Psoas muscle (tissue), 8 donors: Measurements from ENCODE around the gene KCNJ12. TPM values are rescaled to one million over a fixed set of nuclear protein-coding genes. Genes with fewer than 3 reads are reported as not detected.

Experiments used
- ATAC-seq, 4 donors: fragments of 200-7000 bp; cut with Tn5 transposase; one replicate each; pipeline ENCODE4 v1.9.1; 2020; ENCODE audit warnings: moderate library complexity in 3 of 4, mild to moderate bottlenecking in 2 of 4
- DNase-seq, 2 donors: peaks; one replicate each; pipeline ENCODE4 v3.0.0-alpha.2; 2020
- H3K27ac ChIP-seq: fragments of 200-600 bp; one replicate; pipeline ENCODE4 v1.8.0; 2022
- H3K27me3 ChIP-seq, 3 donors: fragments of 200-600 bp in 1 of 3; one replicate each; pipeline versions ENCODE4 v1.6.1 to v1.8.0; 2013 to 2022; ENCODE audit warnings: low read length in 2 of 3, mild to moderate bottlenecking in 2 of 3, moderate library complexity in 1 of 3; ENCODE audit not compliant: insufficient read depth in 3 of 3
- H3K36me3 ChIP-seq, 2 donors: fragments of 200-600 bp in 1 of 2; one replicate each; pipeline versions ENCODE4 v1.6.1 to v1.8.0; 2013 to 2022; ENCODE audit warnings: low read depth in 1 of 2, mild to moderate bottlenecking in 1 of 2, moderate library complexity in 1 of 2; ENCODE audit not compliant: insufficient read depth in 1 of 2
- H3K4me1 ChIP-seq: fragments of 200-600 bp; one replicate; pipeline ENCODE4 v1.8.0; 2022
- H3K4me3 ChIP-seq: fragments of 200-600 bp; one replicate; pipeline ENCODE4 v1.8.0; 2022; ENCODE audit warnings: mild to moderate bottlenecking
- H3K9me3 ChIP-seq: fragments of 200-600 bp; one replicate; pipeline ENCODE4 v1.8.0; 2022
- WGBS, 3 donors: extraction: QIAGEN DNeasy Blood & Tissue Kit; methylation state at CpG; one replicate each; pipeline versions ENCODE4 v1.1.6 to v1.1.7; 2013; 5-methylcytosine and 5-hydroxymethylcytosine counted together
- intact Hi-C, 2 donors: fragments of 100-400 bp; cut with DNase I; formaldehyde crosslinking; loops; one replicate each; pipeline versions ENCODE4 v1.11.0 to v1.14.2; 2022
- polyA plus RNA-seq, 3 donors: library from polyadenylated mRNA; stranded (reverse); fragments of 200-250 nt; gene quantifications; one replicate each; pipeline ENCODE4 v1.2.3, GENCODE V29; 2013
- total RNA-seq, 4 donors: library from RNA; stranded (reverse); fragmentation: NEBNext Ultra II Directional in 2 of 4; extraction: Animal tissue kit (Norgen Biotek cat#: 25700) in 2 of 4; gene quantifications; one replicate each; pipeline versions ENCODE4 v1.2.1 to v1.2.4, GENCODE V29; 2021 to 2023
- TF ChIP-seq, protein P1 (sequence below): fragments of 200-600 bp; IDR thresholded peaks from one replicate; pipeline ENCODE4 v1.8.0; 2022; ENCODE audit warnings: antibody characterized with exemption
- donor health status: healthy with polysubstance abuse.
- donor health status: DM: no; HTN: no; CAD: no; lungs with moderate emphysema.
- donor health status: Bipolar disorder and iron deficiency.
- donor health status: healthy.
- donor health status: DM: yes; HTN: yes; CAD: no.
- donor health status: DM: no; HTN: no; CAD: no.
- donor health status: DM: no; HTN: no; CAD: no.
- donor health status: DM: yes; HTN: yes; CAD: no.

The KCNJ12 gene
- total and polyA plus RNA-seq, 7 donors, result 5.2 to 42.7 (median 19.3) TPM

- TF ChIP-seq, protein P1, sequence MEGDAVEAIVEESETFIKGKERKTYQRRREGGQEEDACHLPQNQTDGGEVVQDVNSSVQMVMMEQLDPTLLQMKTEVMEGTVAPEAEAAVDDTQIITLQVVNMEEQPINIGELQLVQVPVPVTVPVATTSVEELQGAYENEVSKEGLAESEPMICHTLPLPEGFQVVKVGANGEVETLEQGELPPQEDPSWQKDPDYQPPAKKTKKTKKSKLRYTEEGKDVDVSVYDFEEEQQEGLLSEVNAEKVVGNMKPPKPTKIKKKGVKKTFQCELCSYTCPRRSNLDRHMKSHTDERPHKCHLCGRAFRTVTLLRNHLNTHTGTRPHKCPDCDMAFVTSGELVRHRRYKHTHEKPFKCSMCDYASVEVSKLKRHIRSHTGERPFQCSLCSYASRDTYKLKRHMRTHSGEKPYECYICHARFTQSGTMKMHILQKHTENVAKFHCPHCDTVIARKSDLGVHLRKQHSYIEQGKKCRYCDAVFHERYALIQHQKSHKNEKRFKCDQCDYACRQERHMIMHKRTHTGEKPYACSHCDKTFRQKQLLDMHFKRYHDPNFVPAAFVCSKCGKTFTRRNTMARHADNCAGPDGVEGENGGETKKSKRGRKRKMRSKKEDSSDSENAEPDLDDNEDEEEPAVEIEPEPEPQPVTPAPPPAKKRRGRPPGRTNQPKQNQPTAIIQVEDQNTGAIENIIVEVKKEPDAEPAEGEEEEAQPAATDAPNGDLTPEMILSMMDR, result no peak
- Histone ChIP-seq H3K4me1 (no peaks in the 10 kb centered on the region), H3K4me3 (no peak overlapping the region), H3K36me3 (no peaks in the 10 kb centered on the region), H3K27me3 (no peaks in the 10 kb centered on the region), H3K27ac (no peak overlapping the region), H3K9me3 (no peaks in the 10 kb centered on the region)
- intact Hi-C loops, result no loop called here
- DNase-seq, result no peak
- WGBS, 3 donors, result 77 to 92% (median 77%) methylated on average over 5 of the region's 5 CpGs
- no peak for ATAC-seq
Observed at GRCh38 chr17:21361020-21361809, 14.9 kb upstream of the KCNJ12 start.

DNA sequence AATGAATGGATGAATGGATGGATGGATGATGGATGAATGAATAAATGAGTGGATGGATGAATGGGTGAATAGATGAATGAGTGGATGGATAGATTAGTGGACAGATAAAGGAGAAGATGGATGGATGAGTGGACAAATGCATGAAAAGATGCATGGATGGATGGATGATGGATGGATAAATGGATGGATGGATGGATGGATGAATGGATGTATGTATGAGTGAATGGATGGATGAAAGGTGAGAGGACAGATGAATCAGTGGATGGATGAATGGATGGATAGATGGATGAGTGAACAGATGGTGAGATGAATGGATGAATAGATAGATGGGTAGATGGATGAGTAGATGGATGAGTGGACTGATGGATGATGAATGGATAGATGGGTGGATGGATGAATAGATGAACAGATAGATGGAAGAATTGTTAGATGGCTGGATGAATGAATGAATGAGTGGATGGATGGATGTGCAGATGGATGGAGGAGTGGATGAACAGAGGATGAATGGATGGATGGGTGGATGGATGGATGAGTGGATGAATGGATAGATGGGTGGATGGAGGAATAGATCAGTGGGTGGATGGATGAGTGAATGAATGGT is 13.7 kb upstream of the KCNJ12 start:
- intact Hi-C loops, result no loop called here
- TF ChIP-seq, protein P1, result no peak
- H3K27ac ChIP-seq, result no peak overlapping the region
- H3K36me3 ChIP-seq, result no peaks in the 10 kb centered on the region
- H3K27me3 ChIP-seq, result no peaks in the 10 kb centered on the region
- DNase-seq, result no peak
- H3K4me3 ChIP-seq, result no peak overlapping the region
- H3K9me3 ChIP-seq, result no peaks in the 10 kb centered on the region
- ATAC-seq, result no peak
- H3K4me1 ChIP-seq, result no peaks in the 10 kb centered on the region

GRCh38 chr17:21363776-21364642 is 12.1 kb upstream of the KCNJ12 start:
- Histone ChIP-seq H3K4me1 (no peaks in the 10 kb centered on the region), H3K4me3 (no peak overlapping the region), H3K27ac (no peak overlapping the region), H3K36me3 (no peaks in the 10 kb centered on the region), H3K9me3 (no peaks in the 10 kb centered on the region), H3K27me3 (no peaks in the 10 kb centered on the region)
- DNase-seq (no peak), ATAC-seq (no peak)
- TF ChIP-seq, protein P1, result no peak
- WGBS, 3 donors, result 84 to 91% (median 87%) methylated on average over 9 of the region's 9 CpGs
- intact Hi-C loops, result no loop called here

DNA sequence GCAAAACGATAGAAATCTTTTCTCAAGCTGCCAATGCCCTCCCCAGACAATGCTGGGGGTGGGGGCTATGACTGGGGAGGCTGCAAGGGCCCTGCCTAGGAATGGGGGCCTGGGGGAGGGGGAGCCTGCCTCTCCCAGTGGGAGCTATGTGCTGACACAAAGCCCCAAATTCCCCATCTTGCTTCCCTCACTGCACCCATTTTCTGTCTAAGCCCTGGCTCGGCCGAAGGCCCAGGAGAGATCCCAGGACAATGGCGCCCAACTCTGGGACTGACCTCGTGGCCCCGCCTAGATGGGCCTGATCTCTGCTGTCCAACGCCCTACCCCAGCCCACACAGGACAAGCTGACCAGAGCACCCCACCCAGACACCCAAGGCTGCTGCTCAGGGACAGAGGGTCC is 11.1 kb upstream of the KCNJ12 start:
- Histone ChIP-seq H3K9me3 (no peaks in the 10 kb centered on the region), H3K27ac (no peak overlapping the region), H3K36me3 (no peaks in the 10 kb centered on the region), H3K27me3 (no peaks in the 10 kb centered on the region), H3K4me3 (no peak overlapping the region), H3K4me1 (peaks cover 9% of the 10 kb centered on the region)
- no peak for DNase-seq
- ATAC-seq, result no peak
- 69 to 73% (median 73%) methylated on average over 6 to 7 of the region's 7 CpGs for WGBS, 3 donors
- TF ChIP-seq, protein P1, result no peak
- intact Hi-C loops, result no loop called here
